ENCODE measurements around the gene PBX3. TPM values are rescaled to one million over a fixed set of nuclear protein-coding genes. Genes with fewer than 3 reads are reported as not detected.

PBX3 gene
- total RNA-seq, 1 experiment from 2014 or later: 1.5 TPM

DNA sequence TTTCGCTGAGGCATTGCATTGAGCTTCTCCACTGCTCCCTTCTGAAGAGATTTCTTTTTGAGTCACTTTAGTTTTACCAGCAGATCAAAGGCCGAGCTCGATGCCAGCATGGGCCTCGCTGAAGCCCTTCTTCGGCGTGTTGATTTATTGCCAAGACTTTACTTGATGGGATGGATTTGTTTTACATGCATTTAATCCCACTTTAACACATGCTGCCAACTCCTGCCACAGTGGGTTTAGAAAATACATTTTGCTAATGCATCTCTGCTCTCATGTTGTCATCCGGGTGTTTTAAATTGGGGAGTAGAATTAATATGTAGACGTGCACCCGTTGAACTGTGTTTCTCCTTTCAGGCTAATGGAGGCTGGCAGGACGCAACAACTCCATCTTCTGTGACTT, 218.3 kb downstream of the PBX3 start:
- Histone ChIP-seq H3K4me1 (ENCODE audit: insufficient read depth, low read length, poor library complexity, severe bottlenecking) (no peaks in the 10 kb centered on the region), H3K9me3 (ENCODE audit: low read depth, low read length, poor library complexity, severe bottlenecking) (no peaks in the 10 kb centered on the region), H3K4me3 (ENCODE audit: low read depth, low read length, poor library complexity, severe bottlenecking) (no peak overlapping the region), H3K27me3 (replicated peaks; ENCODE audit: insufficient read depth, low read depth, low read length, poor library complexity) (peaks cover 31% of the 10 kb centered on the region), H3K36me3 (ENCODE audit: insufficient read depth, low read length, poor library complexity, severe bottlenecking) (no peaks in the 10 kb centered on the region), H3K27ac (ENCODE audit: low read depth, low read length, poor library complexity, severe bottlenecking) (no peak overlapping the region)
- intact Hi-C loops (cut with micrococcal nuclease; ENCODE audit: unreplicated experiment): no loop called here
- TF ChIP-seq, protein P1, sequence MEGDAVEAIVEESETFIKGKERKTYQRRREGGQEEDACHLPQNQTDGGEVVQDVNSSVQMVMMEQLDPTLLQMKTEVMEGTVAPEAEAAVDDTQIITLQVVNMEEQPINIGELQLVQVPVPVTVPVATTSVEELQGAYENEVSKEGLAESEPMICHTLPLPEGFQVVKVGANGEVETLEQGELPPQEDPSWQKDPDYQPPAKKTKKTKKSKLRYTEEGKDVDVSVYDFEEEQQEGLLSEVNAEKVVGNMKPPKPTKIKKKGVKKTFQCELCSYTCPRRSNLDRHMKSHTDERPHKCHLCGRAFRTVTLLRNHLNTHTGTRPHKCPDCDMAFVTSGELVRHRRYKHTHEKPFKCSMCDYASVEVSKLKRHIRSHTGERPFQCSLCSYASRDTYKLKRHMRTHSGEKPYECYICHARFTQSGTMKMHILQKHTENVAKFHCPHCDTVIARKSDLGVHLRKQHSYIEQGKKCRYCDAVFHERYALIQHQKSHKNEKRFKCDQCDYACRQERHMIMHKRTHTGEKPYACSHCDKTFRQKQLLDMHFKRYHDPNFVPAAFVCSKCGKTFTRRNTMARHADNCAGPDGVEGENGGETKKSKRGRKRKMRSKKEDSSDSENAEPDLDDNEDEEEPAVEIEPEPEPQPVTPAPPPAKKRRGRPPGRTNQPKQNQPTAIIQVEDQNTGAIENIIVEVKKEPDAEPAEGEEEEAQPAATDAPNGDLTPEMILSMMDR (conservative IDR thresholded peaks at IDR 0.05; ENCODE audit: low read depth, low read length): no peak
- TF ChIP-seq EZH2 (IDR thresholded peaks at IDR 0.05; ENCODE audit: borderline replicate concordance, low read depth, low read length, poor library complexity, severe bottlenecking): no peak
- no peak for DNase-seq (ENCODE audit: low spot score)
- POLR2A ChIA-PET (ENCODE audit: low non-redundant PET): no interaction called here
- CTCF ChIA-PET: no interaction called here
- BruUV-seq (replicated peaks): no TSS peak

DNA sequence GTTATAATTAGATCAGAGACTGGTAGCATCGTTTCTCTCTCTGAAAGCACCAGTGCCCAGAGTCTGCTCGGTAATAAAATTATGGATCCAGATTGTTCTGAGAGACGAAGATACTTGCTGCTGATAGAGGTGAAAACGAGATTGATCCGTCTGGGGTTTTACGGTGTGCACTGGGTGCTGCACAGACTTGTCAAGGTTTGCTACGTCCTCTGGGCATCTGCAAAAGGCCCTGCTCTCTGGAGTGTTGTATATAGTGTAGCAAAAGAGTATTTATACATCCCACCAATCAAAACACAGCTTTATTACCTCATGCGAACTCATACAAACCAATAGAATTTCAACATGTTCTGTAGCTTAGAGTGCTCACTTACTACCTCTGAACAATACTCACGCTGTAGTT, 219.3 kb downstream of the PBX3 start:
- Histone ChIP-seq H3K4me3 (ENCODE audit: low read depth, low read length, poor library complexity, severe bottlenecking) (no peak overlapping the region), H3K9me3 (ENCODE audit: low read depth, low read length, poor library complexity, severe bottlenecking) (no peaks in the 10 kb centered on the region), H3K27ac (ENCODE audit: low read depth, low read length, poor library complexity, severe bottlenecking) (no peak overlapping the region), H3K36me3 (ENCODE audit: insufficient read depth, low read length, poor library complexity, severe bottlenecking) (no peaks in the 10 kb centered on the region), H3K4me1 (ENCODE audit: insufficient read depth, low read length, poor library complexity, severe bottlenecking) (no peaks in the 10 kb centered on the region), H3K27me3 (replicated peaks; ENCODE audit: insufficient read depth, low read depth, low read length, poor library complexity) (peaks cover 23% of the 10 kb centered on the region)
- intact Hi-C loops (cut with micrococcal nuclease; ENCODE audit: unreplicated experiment): no loop called here
- no TSS peak for BruUV-seq (replicated peaks)
- TF ChIP-seq, protein P1 (conservative IDR thresholded peaks at IDR 0.05; ENCODE audit: low read depth, low read length): no peak
- TF ChIP-seq EZH2 (IDR thresholded peaks at IDR 0.05; ENCODE audit: borderline replicate concordance, low read depth, low read length, poor library complexity, severe bottlenecking): no peak
- no peak for DNase-seq (ENCODE audit: low spot score)
- ChIA-PET POLR2A (ENCODE audit: low non-redundant PET) (no interaction called here), CTCF (no interaction called here)

DNA sequence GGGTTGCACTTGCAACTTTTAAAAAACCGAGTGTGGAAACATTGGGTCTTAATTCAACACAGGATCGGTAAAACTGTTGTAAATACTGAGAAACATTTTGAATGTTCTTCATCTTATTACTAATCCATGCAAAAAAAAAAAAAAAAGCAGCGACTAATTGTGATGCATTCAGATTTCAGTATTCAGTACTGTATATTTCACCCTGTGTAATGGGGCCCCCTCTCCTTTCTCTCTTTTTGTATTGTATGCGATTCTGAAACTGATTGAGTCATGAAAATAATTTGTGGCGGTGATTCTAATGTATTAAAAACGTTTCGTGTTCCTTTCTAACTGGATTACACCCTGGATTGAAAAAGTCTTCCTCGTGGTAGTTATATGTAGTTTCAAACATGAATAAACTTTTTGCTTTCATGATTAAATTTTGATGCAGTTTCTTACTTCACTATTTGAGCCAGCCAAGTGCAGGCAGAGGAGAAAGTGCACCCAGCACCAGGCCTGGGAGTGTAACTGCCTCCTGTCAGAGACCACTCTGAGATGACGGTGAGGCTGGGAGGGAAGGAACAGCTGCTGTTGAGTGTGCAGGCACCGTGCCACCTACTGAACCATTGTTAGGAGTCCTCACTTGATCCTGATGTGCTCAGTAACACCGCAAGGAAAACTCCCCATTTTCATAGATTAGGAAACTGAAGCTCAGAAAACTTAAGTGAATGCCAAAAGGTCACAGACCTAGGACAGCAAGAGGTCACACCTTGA, 220.0 kb downstream of the PBX3 start:
- H3K27ac ChIP-seq (ENCODE audit: low read depth, low read length, poor library complexity, severe bottlenecking): no peak overlapping the region
- no peaks in the 10 kb centered on the region for H3K4me1 ChIP-seq (ENCODE audit: insufficient read depth, low read length, poor library complexity, severe bottlenecking)
- peaks cover 20% of the 10 kb centered on the region for H3K27me3 ChIP-seq (replicated peaks; ENCODE audit: insufficient read depth, low read depth, low read length, poor library complexity)
- H3K4me3 ChIP-seq (ENCODE audit: low read depth, low read length, poor library complexity, severe bottlenecking): no peak overlapping the region
- no peaks in the 10 kb centered on the region for H3K9me3 ChIP-seq (ENCODE audit: low read depth, low read length, poor library complexity, severe bottlenecking)
- TF ChIP-seq, protein P1 (conservative IDR thresholded peaks at IDR 0.05; ENCODE audit: low read depth, low read length): no peak
- no peak for TF ChIP-seq EZH2 (IDR thresholded peaks at IDR 0.05; ENCODE audit: borderline replicate concordance, low read depth, low read length, poor library complexity, severe bottlenecking)
- POLR2A ChIA-PET (ENCODE audit: low non-redundant PET): no interaction called here
- CTCF ChIA-PET: no interaction called here
- intact Hi-C loops (cut with micrococcal nuclease; ENCODE audit: unreplicated experiment): no loop called here
- no TSS peak for BruUV-seq (replicated peaks)
- no peaks in the 10 kb centered on the region for H3K36me3 ChIP-seq (ENCODE audit: insufficient read depth, low read length, poor library complexity, severe bottlenecking)
- DNase-seq (ENCODE audit: low spot score): no peak
